ENCODE data around the gene RUVBL1. TPM values are rescaled to one million over a fixed set of nuclear protein-coding genes. Genes with fewer than 3 reads are reported as not detected.

The RUVBL1 gene
- total and polyA plus RNA-seq, 10 of the 15 experiments (the other 5 are each of a cell fraction or from before 2014, with no cell fraction given), result 15.2 to 142 (median 84.2) TPM

- no peak overlapping the region for H3K9ac ChIP-seq (ENCODE audit: control insufficient read depth, insufficient read depth, low read length)
- ChIA-PET SMC1A (ENCODE audit: uncharacterized antibody, unreplicated experiment) (no interaction called here), POLR2A (no interaction called here), RAD21 (ENCODE audit: unreplicated experiment) (no interaction called here), CTCF (interaction anchor here (1.0 to 2.1 kb wide), 5 partner anchors 9 to 58 kb away, joined by 4 to 7 read pairs (median 5); partner anchors contain the start of gene SEC61A1)
- no peaks in the 10 kb centered on the region for H3K9me3 ChIP-seq (replicated peaks; ENCODE audit: control insufficient read depth, insufficient read depth, low read length)
- in situ Hi-C loops (cut with MboI), result loop anchor here (25.0 kb wide), 1 partner anchor 536 kb away; no protein-coding TSS in a partner anchor
- peak overlapping the region; percentile 36; the same call in 1 of the 2 replicates for H2AFZ ChIP-seq (ENCODE audit: control insufficient read depth, low read depth, low read length)
- intact Hi-C loops (cut with micrococcal nuclease; ENCODE audit: unreplicated experiment), result loop anchor here (2.0 kb wide), 1 partner anchor 57 kb away; no protein-coding TSS in a partner anchor
- DNase-seq (ENCODE audit: low read depth, low spot score), result no peak
- peak; percentile 92 for ATAC-seq
- no peaks in the 10 kb centered on the region for H4K20me1 ChIP-seq (ENCODE audit: control insufficient read depth, insufficient read depth)
- no peaks in the 10 kb centered on the region for H3K79me2 ChIP-seq (ENCODE audit: control insufficient read depth, insufficient read depth, low read length)
- no peaks in the 10 kb centered on the region for H3K27me3 ChIP-seq (replicated peaks in 1 of 2; ENCODE audit: control insufficient read depth in 2 of 2, insufficient read depth in 2 of 2, low read length in 1 of 2)
- peaks cover 20 to 21% of the 10 kb centered on the region in 2 experiments; a peak in 3 of 4 replicates for H3K36me3 ChIP-seq (ENCODE audit: control insufficient read depth in 2 of 2, insufficient read depth in 2 of 2, low read length in 1 of 2)
- FAIRE-seq, result peak; percentile 68
- H3K4me1 ChIP-seq (ENCODE audit: control insufficient read depth, insufficient read depth, low read length), result peaks cover 4% of the 10 kb centered on the region
- peak overlapping the region; percentile 57; the same call in 1 of the 2 replicates for H3K4me3 ChIP-seq
- peak overlapping the region; percentile 75 for H3K4me2 ChIP-seq (ENCODE audit: control insufficient read depth, insufficient read depth)
- WGBS (ENCODE audit: insufficient coverage, insufficient replicate concordance, low lambda C conversion rate, missing lambda C conversion rate), result 13% methylated on average over 65 of the region's 78 CpGs
- BruUV-seq (replicated peaks), result no TSS peak
- H3K27ac ChIP-seq (ENCODE audit: control insufficient read depth, insufficient read depth), result no peak overlapping the region
- TF ChIP-seq POLR2AphosphoS5 (IDR thresholded peaks at IDR 0.05; ENCODE audit: low read length) (no peak; the same call in 1 of the 2 replicates), CHD2 (IDR thresholded peaks at IDR 0.05; ENCODE audit: borderline replicate concordance, low read depth, low read length) (peak; percentile 68), MYC (IDR thresholded peaks at IDR 0.05; ENCODE audit: insufficient read depth, insufficient read length, insufficient replicate concordance, low read length, severe bottlenecking) (no peak), IRF3 (IDR thresholded peaks at IDR 0.05) (no peak), LARP7 (IDR thresholded peaks at IDR 0.05) (peak; percentile 55; the same call in 1 of the 2 replicates), ASH2L (IDR thresholded peaks at IDR 0.05; ENCODE audit: borderline replicate concordance, low read depth) (no peak), NR2C1 (IDR thresholded peaks at IDR 0.05) (no peak), CREM (IDR thresholded peaks at IDR 0.05; ENCODE audit: low read depth) (0 out of 2 replicates have a peak, but pooled peaks have one; percentile 28), REST (IDR thresholded peaks at IDR 0.05; ENCODE audit: low read depth, low read length) (no peak), MXI1 (IDR thresholded peaks at IDR 0.05; ENCODE audit: low read depth, low read length) (no peak)
- TF ChIP-seq, protein P1, sequence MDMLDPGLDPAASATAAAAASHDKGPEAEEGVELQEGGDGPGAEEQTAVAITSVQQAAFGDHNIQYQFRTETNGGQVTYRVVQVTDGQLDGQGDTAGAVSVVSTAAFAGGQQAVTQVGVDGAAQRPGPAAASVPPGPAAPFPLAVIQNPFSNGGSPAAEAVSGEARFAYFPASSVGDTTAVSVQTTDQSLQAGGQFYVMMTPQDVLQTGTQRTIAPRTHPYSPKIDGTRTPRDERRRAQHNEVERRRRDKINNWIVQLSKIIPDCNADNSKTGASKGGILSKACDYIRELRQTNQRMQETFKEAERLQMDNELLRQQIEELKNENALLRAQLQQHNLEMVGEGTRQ (IDR thresholded peaks at IDR 0.05; ENCODE audit: borderline replicate concordance, low read depth, low read length), result no peak
- TF ChIP-seq, protein P2, sequence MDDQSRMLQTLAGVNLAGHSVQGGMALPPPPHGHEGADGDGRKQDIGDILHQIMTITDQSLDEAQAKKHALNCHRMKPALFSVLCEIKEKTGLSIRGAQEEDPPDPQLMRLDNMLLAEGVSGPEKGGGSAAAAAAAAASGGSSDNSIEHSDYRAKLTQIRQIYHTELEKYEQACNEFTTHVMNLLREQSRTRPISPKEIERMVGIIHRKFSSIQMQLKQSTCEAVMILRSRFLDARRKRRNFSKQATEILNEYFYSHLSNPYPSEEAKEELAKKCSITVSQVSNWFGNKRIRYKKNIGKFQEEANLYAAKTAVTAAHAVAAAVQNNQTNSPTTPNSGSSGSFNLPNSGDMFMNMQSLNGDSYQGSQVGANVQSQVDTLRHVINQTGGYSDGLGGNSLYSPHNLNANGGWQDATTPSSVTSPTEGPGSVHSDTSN (IDR thresholded peaks at IDR 0.05; ENCODE audit: insufficient replicate concordance, low read depth, low read length), result no peak
These were observed 47.8 kb downstream of the RUVBL1 start for GRCh38 chr3:128075522-128076482.
